HG03135 (cell line): ENCODE measurements around the gene WIPF1.

Experiments used
- ATAC-seq: cut with Tn5 transposase; IDR thresholded peaks from one replicate; pipeline ENCODE4 v1.9.1; 2021; ENCODE audit warnings: mild to moderate bottlenecking, moderate library complexity; ENCODE audit not compliant: unreplicated experiment

The WIPF1 gene

GRCh38 chr2:174597345-174598047 lies at the start of gene WIPF1:
WIPF1 (minus strand) TSS chr2:174597804; CDS start chr2:174585573, 12,231 bp downstream.
- peak; percentile 50 for ATAC-seq

GRCh38 chr2:174645296-174645695 lies 47.7 kb upstream of the WIPF1 start:
- ATAC-seq, result no peak

GRCh38 chr2:174644406-174644805 lies 46.8 kb upstream of the WIPF1 start:
- ATAC-seq, result no peak

GRCh38 chr2:174643356-174643755 lies 45.8 kb upstream of the WIPF1 start:
- no peak for ATAC-seq

GRCh38 chr2:174641168-174641567 lies 43.6 kb upstream of the WIPF1 start:
- ATAC-seq, result no peak

- no peak for ATAC-seq
Measured at GRCh38 chr2:174636987-174637386, 39.4 kb upstream of the WIPF1 start.

GRCh38 chr2:174635776-174636404 lies 38.3 kb upstream of the WIPF1 start:
- ATAC-seq, result no peak

GRCh38 chr2:174635015-174635593 lies 37.5 kb upstream of the WIPF1 start:
- ATAC-seq, result no peak

GRCh38 chr2:174634130-174635014 lies 36.8 kb upstream of the WIPF1 start:
- peak; percentile 57 for ATAC-seq

- no peak for ATAC-seq
Measured at GRCh38 chr2:174633623-174633930, 36.0 kb upstream of the WIPF1 start.

- peak; percentile 45 for ATAC-seq
Measured at GRCh38 chr2:174632841-174633622, 35.4 kb upstream of the WIPF1 start.

GRCh38 chr2:174631009-174631981 lies 33.7 kb upstream of the WIPF1 start:
- ATAC-seq, result no peak

GRCh38 chr2:174630107-174630506 lies 32.5 kb upstream of the WIPF1 start:
- no peak for ATAC-seq

- ATAC-seq, result no peak
Measured at GRCh38 chr2:174629506-174629905, 31.9 kb upstream of the WIPF1 start.

- ATAC-seq, result no peak
Measured at GRCh38 chr2:174628528-174629169, 31.0 kb upstream of the WIPF1 start.

- ATAC-seq, result no peak
Measured at GRCh38 chr2:174627216-174627615, 29.6 kb upstream of the WIPF1 start.

GRCh38 chr2:174624895-174625430 lies 27.4 kb upstream of the WIPF1 start:
- ATAC-seq, result no peak

GRCh38 chr2:174623690-174624089 lies 26.1 kb upstream of the WIPF1 start:
- ATAC-seq, result no peak
